GM12878 (cell line): ENCODE measurements around the gene TNFSF13. TPM values are rescaled to one million over a fixed set of nuclear protein-coding genes. Genes with fewer than 3 reads are reported as not detected.

ENCODE experiments used
- ATAC-seq: fragments of 200-7000 bp; cut with Tn5 transposase; 3 replicates; pipeline ENCODE4 v1.9.1; 2020; ENCODE audit warnings: mild to moderate bottlenecking, moderate library complexity
- BruUV-seq: library from RNA; stranded (reverse); fragments of 400-500 nt; replicated peaks from 2 replicates; lab custom pipeline; 2021; lab: Mats Ljungman, UMichigan
- CTCF ChIA-PET: fragments of 300-600 bp; sonication (Branson Sonifier 250); formaldehyde crosslinking; extraction: SDS; loops from one replicate; lab custom pipeline; 2021; ENCODE audit warnings: inconsistent platforms; lab: Yijun Ruan, JAX
- POLR2A ChIA-PET: fragments of 350-600 bp; formaldehyde crosslinking; extraction: SDS; loops from one replicate; lab custom pipeline; 2021; ENCODE audit warnings: inconsistent platforms; lab: Charles Lee
- RAD21 ChIA-PET: fragments of 300-600 bp; sonication (Branson Sonifier 250); formaldehyde crosslinking; loops from one replicate; lab custom pipeline; 2023; ENCODE audit warnings: antibody characterized with exemption; ENCODE audit not compliant: unreplicated experiment; lab: Charles Lee
- SMC1A ChIA-PET: fragments of 300-600 bp; sonication (Branson Sonifier 250); formaldehyde crosslinking; loops from one replicate; lab custom pipeline; 2023; ENCODE audit not compliant: unreplicated experiment, uncharacterized antibody; lab: Charles Lee
- DNase-seq: peaks from one replicate; pipeline ENCODE4 v3.0.0-alpha.2; 2011; ENCODE audit warnings: low read depth, low spot score
- FAIRE-seq: peaks from 3 replicates; lab custom pipeline; 2011; peaks lifted over from hg19 to GRCh38; lab: Jason Lieb, UNC
- H2AFZ ChIP-seq: 2 replicates; pipeline ENCODE4 v1.6.0; 2011; ENCODE audit warnings: low read depth, low read length, control low read depth; ENCODE audit not compliant: control insufficient read depth
- H3K27ac ChIP-seq: 2 replicates; pipeline ENCODE4 v1.5.1; 2011; ENCODE audit warnings: control low read depth; ENCODE audit not compliant: control insufficient read depth, insufficient read depth
- H3K27me3 ChIP-seq, 2 experiments: replicated peaks in 1 of 2; 2 replicates each; pipeline versions ENCODE4 v1.6.0 to v1.6.1; 2011; ENCODE audit warnings: low read length in 1 of 2; ENCODE audit not compliant: control insufficient read depth in 2 of 2, insufficient read depth in 2 of 2
- H3K36me3 ChIP-seq, 2 experiments: 2 replicates each; pipeline ENCODE4 v1.5.1; 2011; ENCODE audit warnings: low read length in 1 of 2; ENCODE audit not compliant: control insufficient read depth in 2 of 2, insufficient read depth in 2 of 2
- H3K4me1 ChIP-seq: 2 replicates; pipeline ENCODE4 v1.6.1; 2011; ENCODE audit warnings: mild to moderate bottlenecking, low read length, moderate library complexity, mixed read lengths; ENCODE audit not compliant: control insufficient read depth, insufficient read depth
- H3K4me2 ChIP-seq: 2 replicates; pipeline ENCODE4 v1.6.0; 2011; ENCODE audit warnings: control low read depth; ENCODE audit not compliant: control insufficient read depth, insufficient read depth
- H3K4me3 ChIP-seq: fragments of 200-600 bp; sonication (generic); 2 replicates; pipeline ENCODE4 v1.5.1; 2016
- H3K79me2 ChIP-seq: 2 replicates; pipeline ENCODE4 v1.6.0; 2011; ENCODE audit warnings: low read length; ENCODE audit not compliant: control insufficient read depth, insufficient read depth
- H3K9ac ChIP-seq: 2 replicates; pipeline ENCODE4 v1.8.0; 2011; ENCODE audit warnings: low read length, control low read depth, mixed read lengths; ENCODE audit not compliant: control insufficient read depth, insufficient read depth
- H3K9me3 ChIP-seq: replicated peaks from 3 replicates; pipeline ENCODE4 v1.5.1; 2011; ENCODE audit warnings: mild to moderate bottlenecking, low read length; ENCODE audit not compliant: control insufficient read depth, insufficient read depth
- H4K20me1 ChIP-seq: 2 replicates; pipeline ENCODE4 v1.6.0; 2011; ENCODE audit not compliant: control insufficient read depth, insufficient read depth
- BCLAF1 ChIP-seq: fragments of 450-650 bp; IDR thresholded peaks from 2 replicates; pipeline ENCODE4 v1.6.1; 2017; ENCODE audit warnings: antibody characterized with exemption, mild to moderate bottlenecking, moderate library complexity
- CHD2 ChIP-seq: IDR thresholded peaks from 2 replicates; pipeline ENCODE4 v1.6.1; 2011; ENCODE audit warnings: low read depth, low read length, improper control_type of control experiment, borderline replicate concordance
- CREM ChIP-seq: IDR thresholded peaks from 2 replicates; pipeline ENCODE4 v1.6.1; 2014; ENCODE audit warnings: antibody characterized with exemption, low read depth
- GABPA ChIP-seq: IDR thresholded peaks from 2 replicates; pipeline ENCODE4 v1.6.1; 2014; ENCODE audit warnings: antibody characterized with exemption, low read depth, mild to moderate bottlenecking, inconsistent platforms
- IRF5 ChIP-seq: fragments of 450-650 bp; IDR thresholded peaks from 2 replicates; pipeline ENCODE4 v1.6.1; 2017; ENCODE audit warnings: borderline replicate concordance
- MAX ChIP-seq: IDR thresholded peaks from 2 replicates; pipeline ENCODE4 v1.6.1; 2012; ENCODE audit warnings: low read depth, low read length, improper control_type of control experiment
- PAX8 ChIP-seq: fragments of 450-650 bp; IDR thresholded peaks from 2 replicates; pipeline ENCODE4 v1.6.1; 2017; ENCODE audit warnings: mild to moderate bottlenecking, moderate library complexity
- POU2F2 ChIP-seq: IDR thresholded peaks from 3 replicates; pipeline ENCODE4 v1.6.1; 2011; ENCODE audit warnings: low read depth, mild to moderate bottlenecking, low read length, borderline replicate concordance
- SREBF1 ChIP-seq: IDR thresholded peaks from 2 replicates; pipeline ENCODE4 v1.6.1; 2012; ENCODE audit warnings: mild to moderate bottlenecking, low read length
- TBL1XR1 ChIP-seq: IDR thresholded peaks from 2 replicates; pipeline ENCODE4 v1.6.1; 2012; ENCODE audit warnings: low read depth, low read length, improper control_type of control experiment
- YBX1 ChIP-seq: fragments of 450-650 bp; IDR thresholded peaks from 2 replicates; pipeline ENCODE4 v1.6.1; 2016; ENCODE audit warnings: antibody characterized with exemption
- ZNF274 ChIP-seq: IDR thresholded peaks from one replicate; pipeline ENCODE4 v1.8.0; 2011; ENCODE audit not compliant: insufficient read length, insufficient read depth
- WGBS: methylation state at CpG from one replicate; pipeline ENCODE4 v1.1.6; 2016; ENCODE audit warnings: low lambda C conversion rate; ENCODE audit not compliant: insufficient replicate concordance, insufficient coverage; ENCODE audit errors: missing lambda C conversion rate; 5-methylcytosine and 5-hydroxymethylcytosine counted together
- in situ Hi-C: fragments of 300-500 bp; cut with MboI; formaldehyde crosslinking; loops from 9 replicates; pipeline ENCODE4 v1.14.3; 2018; ENCODE audit warnings: mixed read lengths
- intact Hi-C: fragments of 100-400 bp; cut with micrococcal nuclease; formaldehyde crosslinking; loops from one replicate; pipeline ENCODE4 v1.14.2; 2022; ENCODE audit not compliant: unreplicated experiment
- polyA plus RNA-seq, 11 experiments: library from polyadenylated mRNA; depleted of rRNA in 4 of 11; unstranded in 6 of 11; stranded (reverse) in 5 of 11; fragments of >200 nt; fragmentation: Nextera tagmentation in 4 of 11; fragmentation: Illumina TruSeq in 1 of 11; extraction: Ambion mirVana in 4 of 11; extraction: Trizol in 1 of 11; gene quantifications; 1 replicate in 1 of 11; 2 replicates in 10 of 11; pipeline versions ENCODE4 v1.2.1 to v1.2.3, GENCODE V29; 2011 to 2016; ENCODE audit warnings: inconsistent platforms in 2 of 11, missing spikeins in 2 of 11, low read depth in 1 of 11
- total RNA-seq, 4 experiments: library from RNA; depleted of rRNA in 3 of 4; stranded (reverse); fragments of >200 nt in 3 of 4; fragmentation: Illumina TruSeq in 1 of 4; extraction: Trizol in 1 of 4; gene quantifications; 2 replicates each; pipeline versions ENCODE4 v1.2.1 to v1.2.3, GENCODE V29; 2013 to 2021
- TF ChIP-seq, protein P1 (sequence below), 3 experiments: IDR thresholded peaks in 2 of 3; conservative IDR thresholded peaks in 1 of 3; 2 replicates each; pipeline ENCODE4 v1.5.1; 2011; ENCODE audit warnings: low read depth in 3 of 3, low read length in 3 of 3, mild to moderate bottlenecking in 3 of 3, control low read depth in 2 of 3, moderate library complexity in 2 of 3, inconsistent platforms in 1 of 3, mixed read lengths in 1 of 3; ENCODE audit not compliant: control insufficient read depth in 2 of 3, insufficient read depth in 1 of 3; ENCODE audit errors: extremely low read depth in 1 of 3
- TF ChIP-seq, protein P2 (sequence below): IDR thresholded peaks from 2 replicates; pipeline ENCODE4 v1.6.1; 2011; ENCODE audit warnings: borderline replicate concordance, low read depth, mild to moderate bottlenecking, moderate library complexity, low read length; ENCODE audit not compliant: insufficient read depth, poor library complexity, severe bottlenecking

TNFSF13 gene
- total and polyA plus RNA-seq, 10 of the 15 experiments (the other 5 are each of a cell fraction or from before 2014, with no cell fraction given): 0.56 to 14.6 (median 9.7) TPM

DNA sequence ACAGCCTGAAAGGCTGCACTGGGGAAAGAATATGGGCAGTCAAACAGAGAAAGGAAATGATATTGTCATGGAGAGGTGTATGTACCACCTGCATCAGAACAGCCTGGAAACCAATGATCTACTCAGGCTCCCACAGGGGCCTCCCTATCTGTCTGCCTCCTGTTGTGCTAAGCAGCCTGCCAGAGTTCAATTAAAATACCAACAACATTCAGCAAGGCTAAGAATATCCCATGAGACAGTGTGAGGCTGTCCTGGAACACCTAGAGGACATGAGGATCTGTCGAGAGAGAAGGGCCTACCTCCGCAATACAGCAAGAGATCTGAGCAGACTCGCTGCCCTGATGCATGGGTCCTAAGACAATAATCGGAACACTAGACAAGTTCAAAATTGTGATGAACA, 47.7 kb downstream of the TNFSF13 start:
- Histone ChIP-seq H3K27ac (no peak overlapping the region), H3K36me3 (peaks cover 0 to 7% of the 10 kb centered on the region in 2 experiments; a peak in 2 of 4 replicates), H3K9ac (no peak overlapping the region), H3K27me3 (no peaks in the 10 kb centered on the region), H3K79me2 (peaks cover 5% of the 10 kb centered on the region; the same call in 1 of the 2 replicates), H3K4me2 (no peak overlapping the region), H3K4me1 (no peaks in the 10 kb centered on the region), H2AFZ (no peak overlapping the region), H3K4me3 (no peak overlapping the region), H3K9me3 (no peaks in the 10 kb centered on the region), H4K20me1 (no peaks in the 10 kb centered on the region)
- TF ChIP-seq TBL1XR1: no peak
- TF ChIP-seq POU2F2: no peak
- no peak for TF ChIP-seq BCLAF1
- TF ChIP-seq IRF5: no peak
- TF ChIP-seq PAX8: no peak
- TF ChIP-seq, protein P1, sequence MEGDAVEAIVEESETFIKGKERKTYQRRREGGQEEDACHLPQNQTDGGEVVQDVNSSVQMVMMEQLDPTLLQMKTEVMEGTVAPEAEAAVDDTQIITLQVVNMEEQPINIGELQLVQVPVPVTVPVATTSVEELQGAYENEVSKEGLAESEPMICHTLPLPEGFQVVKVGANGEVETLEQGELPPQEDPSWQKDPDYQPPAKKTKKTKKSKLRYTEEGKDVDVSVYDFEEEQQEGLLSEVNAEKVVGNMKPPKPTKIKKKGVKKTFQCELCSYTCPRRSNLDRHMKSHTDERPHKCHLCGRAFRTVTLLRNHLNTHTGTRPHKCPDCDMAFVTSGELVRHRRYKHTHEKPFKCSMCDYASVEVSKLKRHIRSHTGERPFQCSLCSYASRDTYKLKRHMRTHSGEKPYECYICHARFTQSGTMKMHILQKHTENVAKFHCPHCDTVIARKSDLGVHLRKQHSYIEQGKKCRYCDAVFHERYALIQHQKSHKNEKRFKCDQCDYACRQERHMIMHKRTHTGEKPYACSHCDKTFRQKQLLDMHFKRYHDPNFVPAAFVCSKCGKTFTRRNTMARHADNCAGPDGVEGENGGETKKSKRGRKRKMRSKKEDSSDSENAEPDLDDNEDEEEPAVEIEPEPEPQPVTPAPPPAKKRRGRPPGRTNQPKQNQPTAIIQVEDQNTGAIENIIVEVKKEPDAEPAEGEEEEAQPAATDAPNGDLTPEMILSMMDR (IDR thresholded peaks at IDR 0.05 in 2 of 3, conservative IDR thresholded peaks at IDR 0.05 in 1 of 3; ENCODE audit: control insufficient read depth in 2 of 3, extremely low read depth in 1 of 3, insufficient read depth in 1 of 3, low read depth in 3 of 3, low read length in 3 of 3): no peak
- no peak for TF ChIP-seq CHD2
- no peak for TF ChIP-seq SREBF1
- TF ChIP-seq ZNF274: no peak
- no peak for TF ChIP-seq CREM
- no peak for TF ChIP-seq YBX1
- TF ChIP-seq, protein P2, sequence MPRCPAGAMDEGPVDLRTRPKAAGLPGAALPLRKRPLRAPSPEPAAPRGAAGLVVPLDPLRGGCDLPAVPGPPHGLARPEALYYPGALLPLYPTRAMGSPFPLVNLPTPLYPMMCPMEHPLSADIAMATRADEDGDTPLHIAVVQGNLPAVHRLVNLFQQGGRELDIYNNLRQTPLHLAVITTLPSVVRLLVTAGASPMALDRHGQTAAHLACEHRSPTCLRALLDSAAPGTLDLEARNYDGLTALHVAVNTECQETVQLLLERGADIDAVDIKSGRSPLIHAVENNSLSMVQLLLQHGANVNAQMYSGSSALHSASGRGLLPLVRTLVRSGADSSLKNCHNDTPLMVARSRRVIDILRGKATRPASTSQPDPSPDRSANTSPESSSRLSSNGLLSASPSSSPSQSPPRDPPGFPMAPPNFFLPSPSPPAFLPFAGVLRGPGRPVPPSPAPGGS: no peak
- no peak for TF ChIP-seq GABPA
- TF ChIP-seq MAX: no peak
- WGBS: 92% methylated on average over 4 of the region's 4 CpGs
- DNase-seq (no peak), ATAC-seq (no peak), FAIRE-seq (no peak)
- BruUV-seq: no TSS peak
- RAD21 ChIA-PET: no interaction called here
- in situ Hi-C loops (no loop called here), intact Hi-C loops (no loop called here)
- POLR2A ChIA-PET: no interaction called here
- SMC1A ChIA-PET: interaction anchor here (1.1 kb wide), 1 partner anchor 22 kb away, joined by 3 read pairs; the partner anchor contains the start of gene MPDU1
- CTCF ChIA-PET: no interaction called here
